Hepatocyte (in vitro differentiated cells): ENCODE measurements around the gene PES1. TPM values are rescaled to one million over a fixed set of nuclear protein-coding genes. Genes with fewer than 3 reads are reported as not detected.

Experiments
- DNase-seq: peaks from one replicate; pipeline ENCODE4 v3.0.0-alpha.2; 2016; ENCODE audit warnings: low spot score
- H2AFZ ChIP-seq: fragments of 200-600 bp; sonication (generic); 2 replicates; pipeline ENCODE4 v1.6.0; 2016; ENCODE audit warnings: antibody characterized with exemption, mild to moderate bottlenecking
- H3K27ac ChIP-seq: fragments of 200-600 bp; sonication (generic); 2 replicates; pipeline ENCODE4 v1.5.1; 2016; ENCODE audit warnings: mild to moderate bottlenecking
- H3K27me3 ChIP-seq: fragments of 200-600 bp; sonication (generic); 2 replicates; pipeline ENCODE4 v1.6.1; 2016
- H3K36me3 ChIP-seq: fragments of 200-600 bp; sonication (generic); replicated peaks from 2 replicates; pipeline ENCODE4 v1.5.1; 2016; ENCODE audit warnings: low read depth; ENCODE audit not compliant: insufficient read depth
- H3K4me1 ChIP-seq: fragments of 200-600 bp; sonication (generic); 2 replicates; pipeline ENCODE4 v1.5.1; 2016; ENCODE audit warnings: mild to moderate bottlenecking, moderate library complexity; ENCODE audit not compliant: insufficient read depth
- H3K4me2 ChIP-seq: fragments of 200-600 bp; sonication (generic); 2 replicates; pipeline ENCODE4 v1.6.0; 2016
- H3K4me3 ChIP-seq: fragments of 200-600 bp; sonication (generic); 2 replicates; pipeline ENCODE4 v1.5.1; 2016; ENCODE audit warnings: mild to moderate bottlenecking
- H3K79me2 ChIP-seq: fragments of 200-600 bp; sonication (generic); 2 replicates; pipeline ENCODE4 v1.6.0; 2017; ENCODE audit warnings: mild to moderate bottlenecking
- H3K9me2 ChIP-seq: fragments of 200-600 bp; sonication (generic); replicated peaks from 2 replicates; pipeline ENCODE4 v1.6.0; 2017; ENCODE audit warnings: mild to moderate bottlenecking; ENCODE audit not compliant: insufficient read depth
- H3K9me3 ChIP-seq: fragments of 200-600 bp; sonication (generic); 2 replicates; pipeline ENCODE4 v1.5.1; 2016; ENCODE audit warnings: low read depth, mild to moderate bottlenecking
- H4K20me1 ChIP-seq: fragments of 200-600 bp; sonication (generic); 2 replicates; pipeline ENCODE4 v1.6.0; 2016; ENCODE audit warnings: mild to moderate bottlenecking; ENCODE audit not compliant: insufficient read depth, poor library complexity, severe bottlenecking
- EZH2 ChIP-seq: fragments of 200-600 bp; sonication (generic); IDR thresholded peaks from 2 replicates; pipeline ENCODE4 v1.6.1; 2016; ENCODE audit warnings: antibody characterized with exemption, mild to moderate bottlenecking, borderline replicate concordance
- EZH2phosphoT487 ChIP-seq: fragments of 200-600 bp; sonication (generic); IDR thresholded peaks from one replicate; pipeline ENCODE4 v1.6.1; 2018; ENCODE audit warnings: antibody characterized with exemption, mild to moderate bottlenecking, low read depth, moderate library complexity; ENCODE audit not compliant: unreplicated experiment, severe bottlenecking
- WGBS: methylation state at CpG from one replicate; pipeline ENCODE4 v1.1.6; 2016; ENCODE audit warnings: low lambda C conversion rate; ENCODE audit errors: missing lambda C conversion rate; 5-methylcytosine and 5-hydroxymethylcytosine counted together
- polyA plus RNA-seq: library from polyadenylated mRNA; unstranded; fragments of >200 nt; fragmentation: Nextera tagmentation; extraction: Ambion mirVana; gene quantifications from 2 replicates; pipeline ENCODE4 v1.2.1, GENCODE V29; 2016
- total RNA-seq: library from RNA; depleted of rRNA; stranded (reverse); fragments of >200 nt; gene quantifications from 2 replicates; pipeline ENCODE4 v1.2.3, GENCODE V29; 2014
- TF ChIP-seq, protein P1 (sequence below): fragments of 200-600 bp; sonication (generic); IDR thresholded peaks from 2 replicates; pipeline ENCODE4 v1.5.1; 2016; ENCODE audit warnings: antibody characterized with exemption, mild to moderate bottlenecking; ENCODE audit not compliant: poor library complexity

The PES1 gene
- total and polyA plus RNA-seq, 2 experiments from 2014 or later: 42.4 to 59.5 TPM

DNA sequence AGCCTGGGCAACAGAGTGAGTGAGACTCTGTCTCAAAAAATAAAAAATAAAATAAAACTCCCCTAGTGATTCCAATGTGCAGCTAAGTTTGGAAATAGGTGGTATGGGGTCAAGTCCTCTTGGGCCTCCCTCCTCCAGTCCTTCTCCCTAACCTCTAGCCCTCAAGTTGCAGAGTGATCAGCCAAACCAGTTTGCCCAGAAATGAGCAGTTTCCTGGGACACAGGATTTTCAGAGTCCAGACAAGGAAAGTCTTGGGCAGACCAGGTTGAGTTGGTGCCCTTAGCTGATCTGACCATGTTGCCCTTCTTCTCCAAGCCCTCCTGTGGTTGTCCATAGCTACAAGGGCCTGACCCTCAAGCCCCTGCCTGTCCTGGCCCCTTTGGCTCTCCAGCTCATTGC, 23.2 kb upstream of the PES1 start:
- H3K79me2 ChIP-seq: no peaks in the 10 kb centered on the region
- TF ChIP-seq EZH2phosphoT487: no peak
- no peak for TF ChIP-seq EZH2
- TF ChIP-seq, protein P1, sequence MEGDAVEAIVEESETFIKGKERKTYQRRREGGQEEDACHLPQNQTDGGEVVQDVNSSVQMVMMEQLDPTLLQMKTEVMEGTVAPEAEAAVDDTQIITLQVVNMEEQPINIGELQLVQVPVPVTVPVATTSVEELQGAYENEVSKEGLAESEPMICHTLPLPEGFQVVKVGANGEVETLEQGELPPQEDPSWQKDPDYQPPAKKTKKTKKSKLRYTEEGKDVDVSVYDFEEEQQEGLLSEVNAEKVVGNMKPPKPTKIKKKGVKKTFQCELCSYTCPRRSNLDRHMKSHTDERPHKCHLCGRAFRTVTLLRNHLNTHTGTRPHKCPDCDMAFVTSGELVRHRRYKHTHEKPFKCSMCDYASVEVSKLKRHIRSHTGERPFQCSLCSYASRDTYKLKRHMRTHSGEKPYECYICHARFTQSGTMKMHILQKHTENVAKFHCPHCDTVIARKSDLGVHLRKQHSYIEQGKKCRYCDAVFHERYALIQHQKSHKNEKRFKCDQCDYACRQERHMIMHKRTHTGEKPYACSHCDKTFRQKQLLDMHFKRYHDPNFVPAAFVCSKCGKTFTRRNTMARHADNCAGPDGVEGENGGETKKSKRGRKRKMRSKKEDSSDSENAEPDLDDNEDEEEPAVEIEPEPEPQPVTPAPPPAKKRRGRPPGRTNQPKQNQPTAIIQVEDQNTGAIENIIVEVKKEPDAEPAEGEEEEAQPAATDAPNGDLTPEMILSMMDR: no peak

DNA sequence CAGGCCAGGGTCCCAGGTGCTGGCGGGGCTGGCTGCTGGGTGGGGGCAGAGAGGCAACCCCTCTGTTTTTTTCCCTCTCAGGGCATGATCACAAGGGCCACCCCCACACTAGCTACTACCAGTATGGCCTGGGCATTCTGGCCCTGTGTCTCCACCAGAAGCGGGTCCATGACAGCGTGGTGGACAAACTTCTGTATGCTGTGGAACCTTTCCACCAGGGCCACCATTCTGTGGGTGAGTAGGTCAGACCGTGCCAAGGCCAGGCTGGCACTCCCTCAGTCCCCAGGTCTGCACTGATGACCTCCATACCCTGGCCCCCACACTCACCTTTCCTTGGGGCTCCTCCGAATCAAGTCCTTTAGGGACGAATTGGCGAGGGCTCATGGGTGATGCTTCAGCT, 22.6 kb upstream of the PES1 start:
- Histone ChIP-seq H3K79me2 (no peaks in the 10 kb centered on the region), H3K27ac (no peak overlapping the region), H3K9me2 (no peaks in the 10 kb centered on the region), H3K9me3 (no peaks in the 10 kb centered on the region), H3K4me1 (peaks cover 6% of the 10 kb centered on the region), H3K27me3 (no peaks in the 10 kb centered on the region), H3K4me3 (no peak overlapping the region), H2AFZ (no peak overlapping the region), H4K20me1 (no peaks in the 10 kb centered on the region), H3K36me3 (no peaks in the 10 kb centered on the region), H3K4me2 (no peak overlapping the region)
- 98% methylated on average over 7 of the region's 7 CpGs for WGBS
- no peak for DNase-seq
- TF ChIP-seq, protein P1: no peak
- TF ChIP-seq EZH2 (no peak), EZH2phosphoT487 (no peak)

More for the DNA sequence above, 23.2 kb upstream of the PES1 start:
- Histone ChIP-seq H3K9me3 (no peaks in the 10 kb centered on the region), H4K20me1 (no peaks in the 10 kb centered on the region), H3K4me3 (no peak overlapping the region), H3K4me2 (no peak overlapping the region), H3K27ac (no peak overlapping the region), H2AFZ (no peak overlapping the region), H3K9me2 (no peaks in the 10 kb centered on the region), H3K36me3 (no peaks in the 10 kb centered on the region), H3K4me1 (peaks cover under 1% of the 10 kb centered on the region), H3K27me3 (no peaks in the 10 kb centered on the region)
- no peak for DNase-seq

DNA sequence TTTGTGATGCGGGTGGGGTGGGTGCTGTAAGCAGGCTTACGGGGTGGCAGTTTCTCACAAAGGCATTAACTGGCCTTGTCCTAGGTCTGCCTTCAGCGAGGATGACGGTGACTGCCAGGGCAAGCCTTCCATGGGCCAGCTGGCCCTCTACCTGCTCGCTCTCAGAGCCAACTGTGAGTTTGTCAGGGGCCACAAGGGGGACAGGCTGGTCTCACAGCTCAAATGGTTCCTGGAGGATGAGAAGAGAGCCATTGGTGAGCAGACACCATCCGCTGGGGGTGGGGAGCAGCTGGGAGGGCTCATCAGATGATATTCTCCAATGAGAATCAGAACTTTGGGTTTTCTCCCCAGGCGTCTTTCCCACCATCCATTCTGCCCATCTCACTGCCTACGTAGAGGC, 21.1 kb upstream of the PES1 start:
- Histone ChIP-seq H2AFZ (no peak overlapping the region), H3K27ac (no peak overlapping the region), H3K79me2 (peaks cover 1% of the 10 kb centered on the region), H4K20me1 (no peaks in the 10 kb centered on the region), H3K27me3 (no peaks in the 10 kb centered on the region), H3K9me3 (no peaks in the 10 kb centered on the region), H3K4me2 (no peak overlapping the region), H3K36me3 (no peaks in the 10 kb centered on the region), H3K4me1 (peaks cover 20% of the 10 kb centered on the region), H3K9me2 (no peaks in the 10 kb centered on the region), H3K4me3 (no peak overlapping the region)
- TF ChIP-seq EZH2: no peak
- TF ChIP-seq, protein P1: no peak
- no peak for TF ChIP-seq EZH2phosphoT487
- DNase-seq: no peak
- 99% methylated on average over 8 of the region's 8 CpGs for WGBS

DNA sequence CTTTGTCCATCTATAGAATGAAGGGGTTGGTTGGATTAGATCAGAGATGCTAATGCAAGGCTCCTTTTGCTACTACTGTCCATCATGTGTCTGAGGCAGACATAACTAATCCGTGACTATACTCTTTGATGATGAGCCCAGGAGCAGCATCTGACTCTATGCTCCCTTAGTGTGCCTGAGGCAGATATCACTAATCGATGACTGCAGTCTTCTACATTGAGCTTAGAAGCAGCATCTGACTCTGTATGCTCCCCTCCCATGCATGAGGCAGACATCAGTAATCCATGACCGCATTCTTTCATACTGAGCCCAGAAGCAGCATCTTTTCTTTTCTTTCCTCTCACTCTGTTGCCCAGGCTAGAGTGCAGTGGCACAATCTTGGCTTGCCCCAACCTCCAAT, 19.5 kb upstream of the PES1 start:
- no peak overlapping the region for H2AFZ ChIP-seq
- TF ChIP-seq EZH2: no peak
- TF ChIP-seq, protein P1: no peak
- no peak for TF ChIP-seq EZH2phosphoT487
- no peaks in the 10 kb centered on the region for H3K36me3 ChIP-seq
- H4K20me1 ChIP-seq: no peaks in the 10 kb centered on the region
- no peak overlapping the region for H3K4me3 ChIP-seq
- peaks cover 3% of the 10 kb centered on the region for H3K79me2 ChIP-seq
- no peak for DNase-seq
- H3K27me3 ChIP-seq: no peaks in the 10 kb centered on the region
- H3K9me3 ChIP-seq: no peaks in the 10 kb centered on the region
- 97% methylated on average over 3 of the region's 3 CpGs for WGBS
- no peak overlapping the region for H3K27ac ChIP-seq
- H3K4me1 ChIP-seq: peaks cover 34% of the 10 kb centered on the region
- no peaks in the 10 kb centered on the region for H3K9me2 ChIP-seq
- no peak overlapping the region for H3K4me2 ChIP-seq
